IPS DF 6.9 (cell line): ENCODE results near the gene ANAPC7.
"Not testable (repeated sequence)": the region's sequence is repeated elsewhere in the genome, so short reads cannot be mapped to it uniquely, and the experiment has no call there.

ENCODE experiments used
- DNase-seq: peaks from one replicate; pipeline ENCODE4 v3.0.0-alpha.2; 2013; ENCODE audit warnings: low read depth, low spot score
- H3K27ac ChIP-seq: one replicate; pipeline ENCODE4 v1.5.1; 2013; ENCODE audit warnings: low read length, control low read depth
- H3K27me3 ChIP-seq: 2 replicates; pipeline ENCODE4 v1.6.1; 2013; ENCODE audit warnings: mild to moderate bottlenecking, low read length; ENCODE audit not compliant: control insufficient read depth, insufficient read depth
- H3K36me3 ChIP-seq: 2 replicates; pipeline ENCODE4 v1.6.1; 2013; ENCODE audit warnings: low read length; ENCODE audit not compliant: control insufficient read depth, insufficient read depth
- H3K4me1 ChIP-seq: 2 replicates; pipeline ENCODE4 v1.6.1; 2013; ENCODE audit warnings: low read length; ENCODE audit not compliant: control insufficient read depth, insufficient read depth
- H3K4me3 ChIP-seq: 2 replicates; pipeline ENCODE4 v1.5.1; 2013; ENCODE audit warnings: mild to moderate bottlenecking, low read length
- H3K9me3 ChIP-seq: 2 replicates; pipeline ENCODE4 v1.6.1; 2013; ENCODE audit warnings: low read length, inconsistent platforms; ENCODE audit not compliant: control insufficient read depth, insufficient read depth
- WGBS: extraction: QIAGEN DNeasy Blood & Tissue Kit; methylation state at CpG from one replicate; pipeline ENCODE4 v1.1.7; 2013; ENCODE audit warnings: mixed read lengths, missing lambda C conversion rate; ENCODE audit not compliant: insufficient read length, insufficient coverage; 5-methylcytosine and 5-hydroxymethylcytosine counted together

Gene ANAPC7

GRCh38 chr12:110348431-110349059 lies 55.0 kb downstream of the ANAPC7 start:
- no peaks in the 10 kb centered on the region for H3K4me1 ChIP-seq
- no peak overlapping the region for H3K27ac ChIP-seq
- no peak overlapping the region for H3K4me3 ChIP-seq
- no CpG with 5 or more reads among the region's 7 CpGs for WGBS
- H3K9me3 ChIP-seq: no peaks in the 10 kb centered on the region
- peaks cover 40% of the 10 kb centered on the region for H3K36me3 ChIP-seq
- H3K27me3 ChIP-seq: no peaks in the 10 kb centered on the region
- no peak for DNase-seq

- H3K36me3 ChIP-seq: peaks cover 40% of the 10 kb centered on the region
- WGBS: no CpG with 5 or more reads among the region's 8 CpGs
- no peaks in the 10 kb centered on the region for H3K27me3 ChIP-seq
- DNase-seq: no peak
- H3K4me3 ChIP-seq: no peak overlapping the region
- no peaks in the 10 kb centered on the region for H3K9me3 ChIP-seq
- no peak overlapping the region for H3K27ac ChIP-seq
- H3K4me1 ChIP-seq: no peaks in the 10 kb centered on the region
These were observed 55.7 kb downstream of the ANAPC7 start for GRCh38 chr12:110347767-110348166.

GRCh38 chr12:110345963-110346362 lies 57.5 kb downstream of the ANAPC7 start:
- DNase-seq: no peak
- H3K9me3 ChIP-seq: no peaks in the 10 kb centered on the region
- H3K4me3 ChIP-seq: no peak overlapping the region
- no peaks in the 10 kb centered on the region for H3K4me1 ChIP-seq
- peaks cover 46% of the 10 kb centered on the region for H3K36me3 ChIP-seq
- no peak overlapping the region for H3K27ac ChIP-seq
- WGBS: no CpG with 5 or more reads among the region's 12 CpGs
- no peaks in the 10 kb centered on the region for H3K27me3 ChIP-seq

GRCh38 chr12:110345176-110345661 lies 58.3 kb downstream of the ANAPC7 start:
- no peak for DNase-seq
- Histone ChIP-seq H3K27ac (no peak overlapping the region), H3K36me3 (peaks cover 50% of the 10 kb centered on the region), H3K9me3 (no peaks in the 10 kb centered on the region), H3K4me3 (no peak overlapping the region), H3K27me3 (no peaks in the 10 kb centered on the region), H3K4me1 (no peaks in the 10 kb centered on the region)
- WGBS: no CpG with 5 or more reads among the region's 11 CpGs

- H3K4me3 ChIP-seq: no peak overlapping the region
- H3K27me3 ChIP-seq: no peaks in the 10 kb centered on the region
- peaks cover 50% of the 10 kb centered on the region for H3K36me3 ChIP-seq
- no CpG with 5 or more reads among the region's 11 CpGs for WGBS
- H3K9me3 ChIP-seq: no peaks in the 10 kb centered on the region
- no peaks in the 10 kb centered on the region for H3K4me1 ChIP-seq
- no peak for DNase-seq
- H3K27ac ChIP-seq: no peak overlapping the region
These were observed 58.9 kb downstream of the ANAPC7 start for GRCh38 chr12:110344657-110345056.

- Histone ChIP-seq H3K36me3 (peaks cover 48% of the 10 kb centered on the region), H3K27me3 (no peaks in the 10 kb centered on the region), H3K27ac (no peak overlapping the region), H3K4me3 (no peak overlapping the region), H3K9me3 (no peaks in the 10 kb centered on the region), H3K4me1 (no peaks in the 10 kb centered on the region)
- WGBS: no CpG with 5 or more reads among the region's 9 CpGs
- DNase-seq: no peak
These were observed 59.6 kb downstream of the ANAPC7 start for GRCh38 chr12:110343736-110344555.

GRCh38 chr12:110343114-110343513 lies 60.4 kb downstream of the ANAPC7 start:
- Histone ChIP-seq H3K36me3 (peaks cover 44% of the 10 kb centered on the region), H3K27ac (no peak overlapping the region), H3K27me3 (no peaks in the 10 kb centered on the region), H3K9me3 (no peaks in the 10 kb centered on the region), H3K4me1 (no peaks in the 10 kb centered on the region), H3K4me3 (no peak overlapping the region)
- no CpG with 5 or more reads among the region's 5 CpGs for WGBS
- no peak for DNase-seq

GRCh38 chr12:110342157-110342556 lies 61.4 kb downstream of the ANAPC7 start:
- H3K36me3 ChIP-seq: peaks cover 41% of the 10 kb centered on the region
- no peaks in the 10 kb centered on the region for H3K4me1 ChIP-seq
- no peak overlapping the region for H3K27ac ChIP-seq
- H3K27me3 ChIP-seq: no peaks in the 10 kb centered on the region
- no peak overlapping the region for H3K4me3 ChIP-seq
- no peaks in the 10 kb centered on the region for H3K9me3 ChIP-seq
- no CpG with 5 or more reads among the region's 15 CpGs for WGBS
- no peak for DNase-seq

- no peak for DNase-seq
- Histone ChIP-seq H3K36me3 (peaks cover 46% of the 10 kb centered on the region), H3K4me3 (no peak overlapping the region), H3K27me3 (no peaks in the 10 kb centered on the region), H3K27ac (no peak overlapping the region), H3K4me1 (no peaks in the 10 kb centered on the region), H3K9me3 (no peaks in the 10 kb centered on the region)
- WGBS: no CpG with 5 or more reads among the region's 18 CpGs
These were observed 62.8 kb downstream of the ANAPC7 start for GRCh38 chr12:110340706-110341105.

- H3K27ac ChIP-seq, H3K27me3 ChIP-seq, DNase-seq, H3K4me1 ChIP-seq, H3K9me3 ChIP-seq, H3K4me3 ChIP-seq: not testable (repeated sequence)
- WGBS: no CpG with 5 or more reads among the region's 8 CpGs
- peaks cover 50% of the 10 kb centered on the region for H3K36me3 ChIP-seq
These were observed 63.2 kb downstream of the ANAPC7 start for GRCh38 chr12:110340261-110340660.
